ENCODE measurements around the gene TAS1R3.
"Not testable (repeated sequence)": the region's sequence is repeated elsewhere in the genome, so short reads cannot be mapped to it uniquely, and the experiment has no call there.

TAS1R3 gene

GRCh38 chr1:1309251-1310108, 21.6 kb upstream of the TAS1R3 start:
- DNase-seq (ENCODE audit: low read depth), result no peak

GRCh38 chr1:1310109-1310385, 21.0 kb upstream of the TAS1R3 start:
- no peak for DNase-seq (ENCODE audit: low read depth)

DNA sequence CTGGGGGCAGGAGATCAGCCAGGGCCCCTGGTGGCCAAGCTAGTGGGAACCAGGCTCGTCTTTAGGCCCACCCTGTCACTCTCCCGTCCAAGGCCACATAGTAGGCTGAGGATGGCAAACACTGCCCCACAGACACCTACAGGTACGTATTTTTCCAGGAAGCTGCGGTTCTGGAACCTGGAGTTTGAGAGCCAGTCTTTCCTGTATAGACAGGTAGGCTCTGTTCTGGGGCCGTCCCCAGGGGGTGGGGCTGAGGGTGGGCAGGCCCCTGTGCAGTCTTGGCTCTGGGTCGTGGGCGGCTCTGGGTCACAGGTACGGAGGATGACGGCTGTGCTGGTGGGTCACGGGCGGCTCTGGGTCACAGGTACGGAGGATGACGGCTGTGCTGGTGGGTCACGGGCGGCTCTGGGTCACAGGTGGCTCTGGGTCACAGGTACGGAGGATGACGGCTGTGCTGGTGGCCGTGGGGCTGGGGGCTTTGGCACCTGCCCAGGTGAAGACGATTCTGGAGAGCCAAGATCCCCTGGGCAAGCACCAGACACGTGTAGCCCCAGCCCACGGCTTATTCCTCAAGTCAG, 20.5 kb upstream of the TAS1R3 start:
- DNase-seq (ENCODE audit: low read depth), result no peak

DNA sequence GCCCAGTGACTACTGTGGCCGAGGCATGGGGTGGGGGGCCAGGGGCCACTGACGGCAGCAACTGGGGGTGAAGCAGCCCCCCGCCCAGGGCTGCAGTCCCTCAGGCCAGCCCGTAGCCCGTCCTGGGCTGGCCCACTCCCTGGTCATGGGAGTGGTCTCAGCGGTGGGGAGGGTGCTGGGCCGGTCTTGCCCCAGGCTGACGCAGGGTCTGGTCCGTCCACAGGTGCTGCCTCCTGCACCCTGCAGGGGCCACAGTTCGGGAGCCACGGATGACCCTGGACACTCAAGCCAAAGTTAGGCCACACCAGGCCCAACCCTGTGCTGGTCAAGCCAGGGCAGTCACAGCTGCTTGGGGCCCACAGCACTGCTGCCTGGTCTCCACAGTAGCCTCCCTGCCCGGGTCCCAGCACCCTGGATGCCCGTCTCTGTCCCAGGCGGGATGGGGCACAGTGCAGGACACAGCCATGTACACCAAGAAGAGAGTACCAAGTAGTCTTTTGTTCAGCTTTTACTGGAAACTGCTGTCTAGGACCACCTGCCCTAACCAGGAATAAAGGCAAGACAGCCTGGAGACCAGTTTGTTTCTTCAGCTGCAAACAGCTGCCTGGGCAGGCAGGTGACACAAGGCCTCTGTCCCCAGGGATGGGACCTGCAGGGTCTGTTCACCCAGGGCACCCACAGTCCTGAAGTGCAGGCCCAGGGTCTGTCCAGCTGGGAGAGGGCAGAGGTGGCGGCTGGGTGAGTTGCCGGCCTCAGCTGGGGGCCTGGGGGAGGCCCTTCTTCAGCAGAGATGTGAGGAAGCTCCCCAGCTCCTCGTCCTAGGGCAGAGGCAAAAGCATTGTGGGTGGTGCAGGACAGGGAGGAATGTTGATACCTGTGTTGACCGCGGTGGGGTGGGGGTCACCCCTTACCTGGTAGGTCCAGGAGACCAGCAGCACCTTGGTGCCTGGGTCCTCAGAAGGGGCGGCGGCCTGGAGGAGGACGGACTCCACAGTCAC, 19.7 kb upstream of the TAS1R3 start:
- DNase-seq (ENCODE audit: low read depth), result no peak

- no peak for DNase-seq (ENCODE audit: low read depth)
Observed at GRCh38 chr1:1312450-1313314, 18.4 kb upstream of the TAS1R3 start.

DNA sequence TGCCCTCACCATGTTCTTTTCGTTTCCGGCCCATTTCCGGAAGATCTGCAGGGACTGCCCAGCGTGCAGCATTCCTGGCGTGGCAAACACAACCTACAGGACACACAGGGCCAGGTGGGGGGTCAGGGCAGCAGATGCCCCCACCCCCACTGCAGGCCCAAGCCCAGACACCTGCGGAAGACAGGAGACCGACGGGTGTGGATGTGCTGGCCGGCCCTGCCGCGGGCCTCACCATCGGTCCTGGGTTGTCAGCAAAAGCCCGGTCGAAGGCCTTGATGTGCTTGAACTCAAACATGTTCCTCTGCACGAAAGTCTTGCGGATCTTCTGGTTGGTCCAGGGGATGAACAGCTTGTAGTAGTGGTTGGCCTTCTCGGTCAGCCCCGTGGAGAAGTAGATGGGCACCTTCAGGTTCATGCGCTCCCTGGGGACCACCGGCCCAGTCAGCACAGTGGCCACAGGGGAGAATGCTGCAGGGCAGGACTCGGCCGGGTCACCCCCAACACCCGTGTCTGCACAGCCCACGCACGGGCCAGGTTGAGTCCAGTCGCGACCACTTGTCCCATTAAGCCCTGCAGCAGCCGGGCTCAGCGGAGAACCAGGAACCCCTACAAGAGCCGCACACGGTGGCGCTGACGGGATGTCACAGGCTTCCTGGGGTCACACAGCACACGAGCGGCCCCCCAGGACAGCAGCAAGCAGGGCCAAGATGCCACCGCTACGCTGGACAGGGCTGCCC, 17.4 kb upstream of the TAS1R3 start:
- no peak for DNase-seq (ENCODE audit: low read depth)

GRCh38 chr1:1314237-1314586, 16.9 kb upstream of the TAS1R3 start:
- DNase-seq (ENCODE audit: low read depth), result no peak

GRCh38 chr1:1314678-1315335, 16.3 kb upstream of the TAS1R3 start:
- DNase-seq (ENCODE audit: low read depth), result no peak

DNA sequence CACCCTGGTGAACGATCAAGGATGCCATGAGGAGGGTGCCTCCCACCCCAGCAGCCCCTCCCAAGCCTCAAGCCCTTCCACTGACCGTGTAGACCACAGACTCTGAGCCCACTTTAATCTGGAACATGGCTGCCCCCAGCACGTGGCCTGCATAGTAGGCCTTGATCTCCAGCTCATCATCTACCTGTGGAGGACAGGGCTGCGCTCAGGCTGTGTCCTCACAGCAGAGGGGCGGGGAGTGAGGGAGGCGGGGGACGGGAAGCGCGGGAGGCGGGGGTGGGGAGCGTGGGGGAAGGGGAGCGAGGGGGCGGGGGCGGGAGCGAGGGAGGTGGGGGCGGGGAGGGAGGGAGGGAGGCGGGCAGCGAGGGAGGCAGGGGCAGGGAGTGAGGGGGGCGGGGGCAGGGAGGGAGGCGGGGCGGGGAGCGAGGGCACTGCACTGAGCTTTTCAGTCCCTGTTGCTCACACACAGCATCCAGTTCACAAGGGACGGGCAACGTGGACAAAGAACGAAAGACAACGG, 15.6 kb upstream of the TAS1R3 start:
- no peak for DNase-seq (ENCODE audit: low read depth)

DNA sequence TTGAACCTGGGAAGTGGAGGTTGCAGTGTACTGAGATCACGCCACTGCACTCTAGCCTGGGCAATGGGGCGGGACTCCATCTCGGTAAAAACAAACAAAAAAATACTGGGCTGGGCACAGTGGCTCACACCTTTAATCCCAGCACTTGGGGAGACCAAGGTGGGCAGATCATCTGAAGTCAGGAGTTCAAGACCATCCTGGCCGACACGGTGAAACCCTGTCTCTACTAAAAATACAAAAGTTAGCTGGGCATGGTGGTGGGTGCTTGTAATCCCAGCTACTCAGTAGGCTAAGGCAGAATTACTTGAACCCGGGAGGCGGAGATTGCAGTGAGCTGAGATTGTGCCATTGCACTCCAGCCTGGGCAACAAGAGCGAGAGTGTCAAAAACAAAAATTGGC, 14.9 kb upstream of the TAS1R3 start:
- DNase-seq (ENCODE audit: low read depth), result not testable (repeated sequence)

GRCh38 chr1:1317420-1317819, 13.7 kb upstream of the TAS1R3 start:
- no peak for DNase-seq (ENCODE audit: low read depth)

DNA sequence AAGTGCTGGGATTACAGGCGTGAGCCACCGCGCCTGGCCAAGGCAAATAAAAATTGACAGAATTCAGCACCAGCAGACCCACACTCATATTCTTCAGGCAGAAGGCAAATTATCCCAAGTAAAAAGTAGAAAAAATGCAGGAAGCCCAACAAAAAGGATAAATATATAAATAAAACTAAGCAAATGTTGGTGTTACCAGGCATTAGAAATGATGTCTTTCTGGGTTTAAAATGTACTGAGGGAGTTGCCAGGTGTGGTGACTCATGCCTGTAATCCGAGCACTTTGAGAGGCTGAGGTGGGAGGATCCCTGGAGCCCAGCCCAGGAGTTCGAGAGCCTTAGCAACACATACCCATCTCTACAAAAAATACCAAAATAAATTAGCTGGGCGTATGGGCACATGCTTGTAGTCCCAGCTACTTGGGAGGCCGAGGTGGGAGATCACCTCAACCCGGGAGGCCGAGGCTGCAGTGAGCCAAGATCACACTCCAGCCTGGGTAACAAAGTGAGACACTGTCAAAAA, 12.9 kb upstream of the TAS1R3 start:
- no peak for DNase-seq (ENCODE audit: low read depth)

GRCh38 chr1:1318777-1319645, 12.1 kb upstream of the TAS1R3 start:
- DNase-seq (ENCODE audit: low read depth), result no peak

GRCh38 chr1:1319646-1319941, 11.5 kb upstream of the TAS1R3 start:
- no peak for DNase-seq (ENCODE audit: low read depth)

DNA sequence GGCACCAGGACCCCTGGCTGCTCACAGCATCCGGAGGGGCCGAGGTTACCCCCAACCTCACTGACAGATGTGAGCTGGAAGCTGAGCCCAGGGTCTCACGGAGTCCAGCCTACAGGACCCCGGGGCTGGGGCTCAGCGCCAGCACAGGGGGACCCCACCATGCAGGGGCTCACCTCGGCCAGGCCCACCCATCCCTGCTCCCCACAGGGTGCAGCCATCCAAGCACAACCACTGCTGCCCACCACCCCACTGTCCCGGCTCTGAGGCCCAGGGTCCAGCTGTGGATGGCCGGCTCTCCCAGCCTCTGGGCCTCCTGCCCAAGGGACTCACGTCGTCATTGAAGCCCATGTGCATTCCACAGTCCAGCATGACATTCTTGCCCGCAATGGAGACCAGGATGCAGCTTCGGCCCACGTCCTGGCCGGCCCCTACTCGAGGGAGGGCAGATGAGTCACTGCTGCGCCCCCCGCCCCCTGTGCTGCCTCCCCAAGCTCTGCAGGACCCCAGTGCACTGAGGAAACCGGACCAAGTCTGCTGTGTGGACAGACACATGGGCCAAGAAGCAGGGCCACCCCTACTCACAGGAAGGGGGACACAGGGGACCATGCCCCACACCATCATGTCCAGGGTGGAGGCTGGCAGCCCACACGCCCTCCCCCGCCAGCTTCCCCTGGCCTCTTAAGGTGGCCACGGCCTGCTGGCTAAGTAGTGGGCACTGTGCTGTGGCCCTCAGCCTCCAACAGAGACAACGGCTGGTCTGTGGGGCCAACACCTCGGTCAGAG, 10.2 kb upstream of the TAS1R3 start:
- no peak for DNase-seq (ENCODE audit: low read depth)

DNA sequence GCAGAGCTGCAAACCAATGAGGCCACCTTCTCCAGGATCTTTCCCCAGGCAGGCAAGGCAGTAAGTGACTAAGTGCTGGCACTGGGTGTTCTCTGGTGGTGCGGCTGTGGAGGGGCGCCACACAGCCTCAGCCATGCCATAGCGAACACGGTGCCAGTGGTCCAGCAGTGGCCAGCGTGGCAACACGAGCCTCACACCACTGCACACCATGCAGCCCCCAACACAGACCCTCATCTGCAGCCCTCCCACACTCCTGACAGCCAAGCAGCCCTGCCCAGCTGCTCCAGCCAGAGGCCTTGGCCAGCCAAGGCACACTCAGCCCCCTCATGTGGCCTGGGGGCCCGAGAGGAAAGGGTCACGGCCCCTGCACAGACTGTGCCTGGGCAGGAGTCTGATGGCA, 9.6 kb upstream of the TAS1R3 start:
- DNase-seq (ENCODE audit: low read depth), result no peak

DNA sequence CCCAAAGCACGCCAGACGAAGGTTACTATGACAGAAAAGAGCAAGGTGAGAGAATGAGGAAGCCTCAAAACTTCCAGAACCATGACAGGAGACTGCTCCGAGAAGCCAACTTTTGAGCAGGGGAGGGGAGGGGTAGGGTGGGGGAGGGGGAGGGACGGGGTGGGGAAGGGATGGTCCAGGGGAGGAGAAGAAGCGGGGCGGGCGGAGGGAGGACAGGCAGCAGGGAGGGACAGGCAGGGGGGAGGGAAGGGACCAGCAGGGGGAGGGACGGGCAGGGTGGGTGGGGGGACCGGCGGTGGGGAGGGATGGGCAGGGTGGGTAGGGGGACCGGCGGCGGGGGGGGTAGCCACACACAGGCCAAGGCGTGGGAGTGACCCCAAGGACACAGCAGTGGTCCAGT, 8.7 kb upstream of the TAS1R3 start:
- DNase-seq (ENCODE audit: low read depth), result no peak

- no peak for DNase-seq (ENCODE audit: low read depth)
Observed at GRCh38 chr1:1322952-1323351, 8.1 kb upstream of the TAS1R3 start.

DNA sequence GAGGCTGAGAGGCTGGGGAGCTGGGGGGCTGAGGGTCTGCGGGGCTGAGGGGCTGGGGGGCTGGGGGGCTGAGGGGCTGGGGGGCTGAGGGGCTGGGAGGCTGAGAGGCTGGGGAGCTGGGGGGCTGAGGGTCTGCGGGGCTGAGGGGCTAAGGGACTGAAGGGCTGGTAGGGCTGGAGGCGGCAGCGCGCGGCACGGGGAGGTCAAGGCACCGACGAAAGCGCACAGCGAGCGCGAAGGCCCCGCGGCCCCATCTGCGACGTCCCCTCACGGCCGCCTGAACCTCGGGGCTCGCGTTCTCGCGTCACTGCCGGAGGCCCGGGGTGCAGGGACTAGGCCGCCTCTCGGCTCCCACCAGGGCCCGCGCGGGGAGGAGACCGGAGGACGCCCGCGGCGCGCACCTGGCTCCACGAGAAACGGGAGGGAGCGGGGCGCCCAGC, 7.0 kb upstream of the TAS1R3 start:
- no peak for DNase-seq (ENCODE audit: low read depth)
